Hepatocyte (in vitro differentiated cells): ENCODE results near the gene INPP5K. TPM values are rescaled to one million over a fixed set of nuclear protein-coding genes. Genes with fewer than 3 reads are reported as not detected.
A peak's percentile ranks its signal among the peaks of the same experiment; 100 is the strongest.
"Not testable (repeated sequence)": the region's sequence is repeated elsewhere in the genome, so short reads cannot be mapped to it uniquely, and the experiment has no call there.

Experiments used
- DNase-seq: peaks from one replicate; pipeline ENCODE4 v3.0.0-alpha.2; 2016; ENCODE audit warnings: low spot score
- H2AFZ ChIP-seq: fragments of 200-600 bp; sonication (generic); 2 replicates; pipeline ENCODE4 v1.6.0; 2016; ENCODE audit warnings: antibody characterized with exemption, mild to moderate bottlenecking
- H3K27ac ChIP-seq: fragments of 200-600 bp; sonication (generic); 2 replicates; pipeline ENCODE4 v1.5.1; 2016; ENCODE audit warnings: mild to moderate bottlenecking
- H3K27me3 ChIP-seq: fragments of 200-600 bp; sonication (generic); 2 replicates; pipeline ENCODE4 v1.6.1; 2016
- H3K36me3 ChIP-seq: fragments of 200-600 bp; sonication (generic); replicated peaks from 2 replicates; pipeline ENCODE4 v1.5.1; 2016; ENCODE audit warnings: low read depth; ENCODE audit not compliant: insufficient read depth
- H3K4me1 ChIP-seq: fragments of 200-600 bp; sonication (generic); 2 replicates; pipeline ENCODE4 v1.5.1; 2016; ENCODE audit warnings: mild to moderate bottlenecking, moderate library complexity; ENCODE audit not compliant: insufficient read depth
- H3K4me2 ChIP-seq: fragments of 200-600 bp; sonication (generic); 2 replicates; pipeline ENCODE4 v1.6.0; 2016
- H3K4me3 ChIP-seq: fragments of 200-600 bp; sonication (generic); 2 replicates; pipeline ENCODE4 v1.5.1; 2016; ENCODE audit warnings: mild to moderate bottlenecking
- H3K79me2 ChIP-seq: fragments of 200-600 bp; sonication (generic); 2 replicates; pipeline ENCODE4 v1.6.0; 2017; ENCODE audit warnings: mild to moderate bottlenecking
- H3K9me2 ChIP-seq: fragments of 200-600 bp; sonication (generic); replicated peaks from 2 replicates; pipeline ENCODE4 v1.6.0; 2017; ENCODE audit warnings: mild to moderate bottlenecking; ENCODE audit not compliant: insufficient read depth
- H3K9me3 ChIP-seq: fragments of 200-600 bp; sonication (generic); 2 replicates; pipeline ENCODE4 v1.5.1; 2016; ENCODE audit warnings: low read depth, mild to moderate bottlenecking
- H4K20me1 ChIP-seq: fragments of 200-600 bp; sonication (generic); 2 replicates; pipeline ENCODE4 v1.6.0; 2016; ENCODE audit warnings: mild to moderate bottlenecking; ENCODE audit not compliant: insufficient read depth, poor library complexity, severe bottlenecking
- CTCF ChIP-seq: fragments of 200-600 bp; sonication (generic); IDR thresholded peaks from 2 replicates; pipeline ENCODE4 v1.5.1; 2016; ENCODE audit warnings: antibody characterized with exemption, mild to moderate bottlenecking; ENCODE audit not compliant: poor library complexity
- EZH2 ChIP-seq: fragments of 200-600 bp; sonication (generic); IDR thresholded peaks from 2 replicates; pipeline ENCODE4 v1.6.1; 2016; ENCODE audit warnings: antibody characterized with exemption, mild to moderate bottlenecking, borderline replicate concordance
- EZH2phosphoT487 ChIP-seq: fragments of 200-600 bp; sonication (generic); IDR thresholded peaks from one replicate; pipeline ENCODE4 v1.6.1; 2018; ENCODE audit warnings: antibody characterized with exemption, mild to moderate bottlenecking, low read depth, moderate library complexity; ENCODE audit not compliant: unreplicated experiment, severe bottlenecking
- WGBS: methylation state at CpG from one replicate; pipeline ENCODE4 v1.1.6; 2016; ENCODE audit warnings: low lambda C conversion rate; ENCODE audit errors: missing lambda C conversion rate; 5-methylcytosine and 5-hydroxymethylcytosine counted together
- polyA plus RNA-seq: library from polyadenylated mRNA; unstranded; fragments of >200 nt; fragmentation: Nextera tagmentation; extraction: Ambion mirVana; gene quantifications from 2 replicates; pipeline ENCODE4 v1.2.1, GENCODE V29; 2016
- total RNA-seq: library from RNA; depleted of rRNA; stranded (reverse); fragments of >200 nt; gene quantifications from 2 replicates; pipeline ENCODE4 v1.2.3, GENCODE V29; 2014

Gene INPP5K
- 34.7 and 48.4 TPM in 2 replicates for total RNA-seq
- polyA plus RNA-seq: 33.5 and 40.4 TPM in 2 replicates

GRCh38 chr17:1516388-1517161 lies at the start of gene INPP5K:
TSS of gene INPP5K (minus strand) at chr17:1516612. CDS start at chr17:1516499, 113 bp downstream.
- Histone ChIP-seq H2AFZ (peak within 1 kb of the TSS; percentile 82), H3K4me3 (peak within 1 kb of the TSS; percentile 84), H3K4me2 (peak within 1 kb of the TSS; percentile 89), H3K27ac (peak within 1 kb of the TSS; percentile 93), H3K9me3 (no peaks in the 10 kb centered on the region), H4K20me1 (no peaks in the 10 kb centered on the region), H3K4me1 (peaks cover 12% of the 10 kb centered on the region), H3K9me2 (no peaks in the 10 kb centered on the region), H3K27me3 (no peaks in the 10 kb centered on the region), H3K36me3 (no peaks in the 10 kb centered on the region), H3K79me2 (peaks cover 31% of the 10 kb centered on the region)
- 2% methylated on average over 64 of the region's 91 CpGs for WGBS
- DNase-seq: peak; percentile 99
- no peak for TF ChIP-seq CTCF
- no peak for TF ChIP-seq EZH2phosphoT487
- no peak for TF ChIP-seq EZH2

GRCh38 chr17:1565877-1566276 lies 49.5 kb upstream of the INPP5K start:
- Histone ChIP-seq H3K79me2 (peaks cover 12% of the 10 kb centered on the region), H3K4me3 (no peak overlapping the region), H3K27ac (no peak overlapping the region), H3K36me3 (no peaks in the 10 kb centered on the region), H3K4me2 (no peak overlapping the region), H3K27me3 (no peaks in the 10 kb centered on the region), H4K20me1 (peaks cover 12% of the 10 kb centered on the region), H2AFZ (no peak overlapping the region), H3K4me1 (peaks cover 7% of the 10 kb centered on the region), H3K9me3 (no peaks in the 10 kb centered on the region), H3K9me2 (no peaks in the 10 kb centered on the region)
- no peak for TF ChIP-seq CTCF
- TF ChIP-seq EZH2: no peak
- no peak for TF ChIP-seq EZH2phosphoT487
- no peak for DNase-seq
- WGBS: 95% methylated on average over 6 of the region's 6 CpGs

- no peak overlapping the region for H2AFZ ChIP-seq
- no peaks in the 10 kb centered on the region for H3K36me3 ChIP-seq
- peak; percentile 30 for DNase-seq
- peaks cover 31% of the 10 kb centered on the region for H4K20me1 ChIP-seq
- H3K27me3 ChIP-seq: no peaks in the 10 kb centered on the region
- peaks cover 31% of the 10 kb centered on the region for H3K79me2 ChIP-seq
- H3K4me2 ChIP-seq: no peak overlapping the region
- H3K4me3 ChIP-seq: no peak overlapping the region
- no peaks in the 10 kb centered on the region for H3K9me3 ChIP-seq
- peaks cover 24% of the 10 kb centered on the region for H3K4me1 ChIP-seq
- no peaks in the 10 kb centered on the region for H3K9me2 ChIP-seq
- no peak overlapping the region for H3K27ac ChIP-seq
- 53% methylated on average over 19 of the region's 19 CpGs for WGBS
- TF ChIP-seq EZH2phosphoT487: no peak
- TF ChIP-seq CTCF: no peak
- no peak for TF ChIP-seq EZH2
Measured at GRCh38 chr17:1563786-1564613, 47.6 kb upstream of the INPP5K start.

- not testable (repeated sequence) for H3K4me2 ChIP-seq, H3K27me3 ChIP-seq, H3K36me3 ChIP-seq, H2AFZ ChIP-seq, H3K4me3 ChIP-seq, H3K9me2 ChIP-seq, H3K9me3 ChIP-seq, DNase-seq, H3K27ac ChIP-seq
- peaks cover 24% of the 10 kb centered on the region for H3K4me1 ChIP-seq
- peaks cover 36% of the 10 kb centered on the region for H3K79me2 ChIP-seq
- 93% methylated on average over 15 of the region's 15 CpGs for WGBS
- peaks cover 34% of the 10 kb centered on the region for H4K20me1 ChIP-seq
Measured at GRCh38 chr17:1563471-1563785, 47.0 kb upstream of the INPP5K start.
